HepG2 (cell line): ENCODE measurements around the gene HIPK2.

ENCODE experiments used
- CTCF ChIP-seq: sonication (generic); formaldehyde crosslinking; IDR thresholded peaks from 2 replicates; pipeline ENCODE4 v1.5.0; 2020; ENCODE audit warnings: mild to moderate bottlenecking, missing genetic modification reagents, moderate library complexity
- PBX3 ChIP-seq: sonication (generic); formaldehyde crosslinking; IDR thresholded peaks from 2 replicates; pipeline ENCODE4 v1.8.1; 2023; ENCODE audit warnings: missing genetic modification reagents, inconsistent platforms, borderline replicate concordance
- TCF7L2 ChIP-seq: IDR thresholded peaks from 2 replicates; pipeline ENCODE4 v1.6.1; 2011; ENCODE audit warnings: mild to moderate bottlenecking, low read depth, low read length, moderate library complexity
- YY1 ChIP-seq: IDR thresholded peaks from 2 replicates; pipeline ENCODE4 v1.6.1; 2011; ENCODE audit warnings: low read length, low read depth, moderate library complexity, mild to moderate bottlenecking; ENCODE audit not compliant: insufficient read depth, insufficient replicate concordance
- ZFP36 ChIP-seq: fragments of 150-350 bp; IDR thresholded peaks from 2 replicates; pipeline ENCODE4 v1.6.1; 2018; ENCODE audit warnings: borderline replicate concordance, low read length, low read depth; ENCODE audit not compliant: partially characterized antibody
- ZNF597 ChIP-seq: sonication (generic); formaldehyde crosslinking; IDR thresholded peaks from 2 replicates; pipeline ENCODE4 v1.5.0; 2020; ENCODE audit warnings: missing genetic modification reagents

DNA sequence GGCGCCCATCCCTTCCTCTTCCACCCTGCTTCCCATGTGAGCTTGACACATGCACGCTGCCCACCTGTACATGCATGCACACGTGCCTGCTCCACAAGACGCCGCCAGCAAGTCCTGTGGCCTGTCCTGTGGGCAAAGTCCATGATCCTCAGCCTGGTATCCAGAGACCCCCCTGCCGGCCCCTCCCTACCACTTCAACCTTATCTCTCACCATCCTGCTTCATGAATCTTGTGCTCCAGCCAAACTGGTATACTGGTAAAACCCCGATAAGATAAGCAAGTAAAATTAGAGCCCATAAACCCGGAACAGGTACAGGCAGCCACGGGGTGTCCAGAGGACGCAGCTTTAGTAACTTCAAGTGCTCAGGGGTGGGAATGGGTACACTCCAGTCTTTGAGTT is 39.5 kb upstream of the HIPK2 start:
- TF ChIP-seq ZNF597 (CRISPR knock-in tag) = no peak
- no peak for TF ChIP-seq PBX3
- no peak for TF ChIP-seq YY1
- no peak for TF ChIP-seq CTCF (CRISPR knock-in tag)
- no peak for TF ChIP-seq TCF7L2
- TF ChIP-seq ZFP36 = no peak
